Measurements from ENCODE around the gene OSBPL3.

The OSBPL3 gene

GRCh38 chr7:25026156-25026555, 46.2 kb upstream of the OSBPL3 start:
- TF ChIP-seq ZNF707 (tag by site-specific recombination; IDR thresholded peaks at IDR 0.05) (no peak), RBAK (tag by site-specific recombination; IDR thresholded peaks at IDR 0.05) (no peak), ZNF521 (tag by site-specific recombination; IDR thresholded peaks at IDR 0.05) (no peak), ZNF623 (tag by site-specific recombination; IDR thresholded peaks at IDR 0.05) (no peak), ZSCAN4 (tag by site-specific recombination; IDR thresholded peaks at IDR 0.05) (no peak), ZNF501 (tag by site-specific recombination; IDR thresholded peaks at IDR 0.05) (no peak), ZNF133 (tag by site-specific recombination; IDR thresholded peaks at IDR 0.05) (no peak), ZSCAN5A (tag by site-specific recombination; IDR thresholded peaks at IDR 0.05) (no peak), ZNF776 (tag by site-specific recombination; IDR thresholded peaks at IDR 0.05; ENCODE audit: borderline replicate concordance) (no peak), WT1 (tag by site-specific recombination; IDR thresholded peaks at IDR 0.05) (no peak)
- ChIA-PET CTCF (interaction anchor here (0.5 to 1.3 kb wide), 4 partner anchors 10 to 121 kb away, joined by 3 to 5 read pairs (median 4); no protein-coding TSS in a partner anchor), POLR2A (no interaction called here)
- H3K9me3 ChIP-seq (ENCODE audit: control insufficient read depth, insufficient read depth, low read depth, low read length): no peaks in the 10 kb centered on the region
- H3K27ac ChIP-seq (ENCODE audit: extremely low read depth, low read depth, low read length): no peak overlapping the region
- no peak overlapping the region for H3K4me3 ChIP-seq (ENCODE audit: low read depth, low read length)
- peaks cover 4% of the 10 kb centered on the region; the same call in 1 of the 2 replicates for H3K4me1 ChIP-seq (ENCODE audit: control insufficient read depth, insufficient read depth, low read length)
- no peaks in the 10 kb centered on the region for H3K36me3 ChIP-seq (ENCODE audit: control insufficient read depth in 2 of 2, insufficient read depth in 1 of 2, low read length in 2 of 2)

GRCh38 chr7:25025218-25025671, 45.3 kb upstream of the OSBPL3 start:
- Histone ChIP-seq H3K4me1 (ENCODE audit: control insufficient read depth, insufficient read depth, low read length) (peaks cover 4% of the 10 kb centered on the region; the same call in 1 of the 2 replicates), H3K27ac (ENCODE audit: extremely low read depth, low read depth, low read length) (no peak overlapping the region), H3K4me3 (ENCODE audit: low read depth, low read length) (no peak overlapping the region), H3K9me3 (ENCODE audit: control insufficient read depth, insufficient read depth, low read depth, low read length) (no peaks in the 10 kb centered on the region), H3K36me3 (ENCODE audit: control insufficient read depth in 2 of 2, insufficient read depth in 1 of 2, low read length in 2 of 2) (no peaks in the 10 kb centered on the region)
- ChIA-PET CTCF (interaction anchor here (0.9 to 1.3 kb wide), 2 partner anchors 13 to 213 kb away, joined by 3 read pairs; no protein-coding TSS in a partner anchor), POLR2A (no interaction called here)
- TF ChIP-seq SP2 (tag by site-specific recombination; IDR thresholded peaks at IDR 0.05) (no peak), ZNF114 (tag by site-specific recombination; IDR thresholded peaks at IDR 0.05) (no peak), ZNF837 (tag by site-specific recombination; IDR thresholded peaks at IDR 0.05) (no peak), ZNF488 (tag by site-specific recombination; IDR thresholded peaks at IDR 0.05) (no peak), ZNF521 (tag by site-specific recombination; IDR thresholded peaks at IDR 0.05) (no peak), KLF8 (tag by site-specific recombination; IDR thresholded peaks at IDR 0.05) (no peak), ZNF555 (tag by site-specific recombination; conservative IDR thresholded peaks at IDR 0.05) (no peak), ZNF624 (tag by site-specific recombination; IDR thresholded peaks at IDR 0.05) (no peak), SP3 (tag by site-specific recombination; IDR thresholded peaks at IDR 0.05) (no peak), ZNF518A (tag by site-specific recombination; conservative IDR thresholded peaks at IDR 0.05; ENCODE audit: low read depth) (no peak), REST (tag by site-specific recombination; IDR thresholded peaks at IDR 0.05) (no peak), ZNF148 (tag by site-specific recombination; IDR thresholded peaks at IDR 0.05; ENCODE audit: borderline replicate concordance) (no peak)

Measured in HEK293 (cell line).